OCI-LY7 (cell line): ENCODE measurements around the gene HSD17B1. TPM values are rescaled to one million over a fixed set of nuclear protein-coding genes. Genes with fewer than 3 reads are reported as not detected.
A peak's percentile ranks its signal among the peaks of the same experiment; 100 is the strongest.
"Not testable (repeated sequence)": the region's sequence is repeated elsewhere in the genome, so short reads cannot be mapped to it uniquely, and the experiment has no call there.

ENCODE experiments used
- Bru-seq: library from RNA; stranded (reverse); fragments of 400-500 nt; gene quantifications from one replicate; lab custom pipeline; 2021; lab: Mats Ljungman, UMichigan
- BruChase-seq, 2 experiments: library from RNA; stranded (reverse); fragments of 400-500 nt; gene quantifications; one replicate each; lab custom pipeline; 2021; lab: Mats Ljungman, UMichigan
- BruUV-seq: library from RNA; stranded (reverse); fragments of 400-500 nt; replicated peaks from 2 replicates; lab custom pipeline; 2021; lab: Mats Ljungman, UMichigan
- CTCF ChIA-PET: fragments of 300-600 bp; sonication (Branson Sonifier 250); formaldehyde crosslinking; loops from one replicate; lab custom pipeline; 2022; ENCODE audit warnings: antibody characterized with exemption; ENCODE audit not compliant: unreplicated experiment; lab: Charles Lee
- POLR2A ChIA-PET: fragments of 300-600 bp; sonication (Branson Sonifier 250); formaldehyde crosslinking; loops from one replicate; lab custom pipeline; 2022; ENCODE audit warnings: antibody characterized with exemption; lab: Charles Lee
- DNase-seq: peaks from one replicate; pipeline ENCODE4 v3.0.0-alpha.2; 2015; ENCODE audit warnings: low spot score
- H2AFZ ChIP-seq: fragments of 200-600 bp; sonication (generic), shearing (Covaris generic); 2 replicates; pipeline ENCODE4 v1.6.1; 2014; ENCODE audit warnings: mild to moderate bottlenecking, antibody characterized with exemption, low read length, moderate library complexity
- H3K27ac ChIP-seq: fragments of 200-600 bp; sonication (generic); 2 replicates; pipeline ENCODE4 v1.5.1; 2014; ENCODE audit warnings: mixed run types, low read depth, mild to moderate bottlenecking, moderate library complexity, low read length, inconsistent platforms; ENCODE audit not compliant: poor library complexity, severe bottlenecking
- H3K36me3 ChIP-seq: fragments of 200-600 bp; sonication (generic); 2 replicates; pipeline ENCODE4 v1.6.1; 2014; ENCODE audit warnings: mild to moderate bottlenecking, antibody characterized with exemption, low read length, moderate library complexity, mixed read lengths; ENCODE audit not compliant: insufficient read depth
- H3K4me1 ChIP-seq: fragments of 200-600 bp; sonication (generic); 2 replicates; pipeline ENCODE4 v1.5.1; 2014; ENCODE audit warnings: mild to moderate bottlenecking, low read length; ENCODE audit not compliant: insufficient read depth, poor library complexity, severe bottlenecking
- H3K4me2 ChIP-seq: fragments of 200-600 bp; sonication (generic); 2 replicates; pipeline ENCODE4 v1.6.1; 2014; ENCODE audit warnings: mild to moderate bottlenecking, low read length
- H3K4me3 ChIP-seq: fragments of 200-600 bp; sonication (generic); 2 replicates; pipeline ENCODE4 v1.5.1; 2014; ENCODE audit warnings: mild to moderate bottlenecking, low read depth, low read length; ENCODE audit not compliant: poor library complexity, severe bottlenecking
- H3K79me2 ChIP-seq: fragments of 200-600 bp; sonication (generic); 2 replicates; pipeline ENCODE4 v1.6.1; 2016; ENCODE audit warnings: low read depth, mild to moderate bottlenecking, low read length, moderate library complexity, mixed read lengths; ENCODE audit not compliant: insufficient read depth
- H3K9me2 ChIP-seq: fragments of 200-600 bp; sonication (generic); 2 replicates; pipeline ENCODE4 v1.6.1; 2016; ENCODE audit warnings: mild to moderate bottlenecking, low read length, mixed read lengths; ENCODE audit not compliant: insufficient read depth
- H3K9me3 ChIP-seq: fragments of 200-600 bp; sonication (generic); 2 replicates; pipeline ENCODE4 v1.6.1; 2014; ENCODE audit warnings: mild to moderate bottlenecking, mixed run types, low read length, mixed read lengths
- H4K20me1 ChIP-seq: fragments of 200-600 bp; sonication (generic); 2 replicates; pipeline ENCODE4 v1.6.1; 2014; ENCODE audit warnings: mild to moderate bottlenecking, antibody characterized with exemption, low read length, moderate library complexity, mixed read lengths; ENCODE audit not compliant: insufficient read depth
- CTCF ChIP-seq: fragments of 200-600 bp; sonication (generic); conservative IDR thresholded peaks from 2 replicates; pipeline ENCODE4 v1.5.1; 2014; ENCODE audit warnings: mild to moderate bottlenecking, antibody characterized with exemption, low read length, moderate library complexity, mixed read lengths
- EZH2phosphoT487 ChIP-seq: fragments of 200-600 bp; sonication (generic); IDR thresholded peaks from 2 replicates; pipeline ENCODE4 v1.6.1; 2018; ENCODE audit warnings: low read depth, borderline replicate concordance, mild to moderate bottlenecking, mixed run types, antibody characterized with exemption, low read length, moderate library complexity, mixed read lengths
- intact Hi-C: fragments of 100-400 bp; cut with micrococcal nuclease; formaldehyde crosslinking; loops from one replicate; pipeline ENCODE4 v1.10.0; 2022; ENCODE audit not compliant: unreplicated experiment
- long read RNA-seq: library from polyadenylated mRNA; stranded (forward); transcript quantifications from one replicate; pipeline ENCODE4 v2.0.0, GENCODE V29; 2022
- total RNA-seq, 2 experiments: library from RNA; depleted of rRNA in 1 of 2; stranded (reverse); fragments of >200 nt in 1 of 2; shearing (Covaris generic) in 1 of 2; gene quantifications; 2 replicates each; pipeline ENCODE4 v1.2.3, GENCODE V29; 2014 to 2022

HSD17B1 gene
- 1.1 and 2.5 TPM in 2 replicates for total RNA-seq (2014; rRNA removed; shearing (Covaris generic))
- total RNA-seq (2022), result 2.1 and 2.2 TPM in 2 replicates
- Bru-seq, nascent RNA, result percentile 28 among the genes with signal in this experiment
- BruChase-seq, experiment 1, labeled RNA remaining after a 6-hour chase, result percentile 44 among the genes with signal in this experiment
- percentile 31 among the genes with signal in this experiment for BruChase-seq, experiment 2, labeled RNA remaining after a 2-hour chase
- long read RNA-seq, partial matches to known transcripts, result 0 of 2 reads
- long read RNA-seq, other reads (novel, unspliced or antisense), result 2 of 2 reads

- Histone ChIP-seq H3K4me3 (peak within 1 kb of the TSS; percentile 87), H3K4me2 (peak within 1 kb of the TSS; percentile 86), H3K4me1 (peaks cover 29% of the 10 kb centered on the region)
- H2AFZ ChIP-seq, CTCF ChIA-PET, DNase-seq, H3K27ac ChIP-seq, POLR2A ChIA-PET, H3K9me2 ChIP-seq, H3K79me2 ChIP-seq, H3K36me3 ChIP-seq, H4K20me1 ChIP-seq, intact Hi-C loops, H3K9me3 ChIP-seq, BruUV-seq: not testable (repeated sequence)
These were observed at the start of gene HSD17B1 for GRCh38 chr17:42552736-42553135. Gene HSD17B1, plus strand, starts transcription at chr17:42552923. Its CDS starts 11 bp downstream, at chr17:42552934.

DNA sequence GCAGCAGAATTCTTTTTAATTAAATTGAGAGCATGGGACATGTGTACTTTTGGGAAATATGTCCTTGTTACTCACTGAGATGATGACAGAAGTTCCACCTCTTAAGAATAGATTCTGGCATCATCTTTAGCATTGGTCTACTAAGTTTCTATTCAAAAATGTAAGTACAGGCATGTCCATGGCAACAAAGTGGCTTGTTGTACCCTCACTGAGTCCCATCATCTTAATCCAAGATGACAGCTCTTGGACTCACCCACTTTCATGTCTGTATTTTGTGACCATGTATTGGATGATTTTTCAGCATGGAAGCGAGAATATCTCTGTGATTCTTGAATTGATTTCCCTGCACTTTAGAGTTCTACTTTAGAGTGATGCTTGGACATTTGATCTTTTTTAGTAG is 49.8 kb upstream of the HSD17B1 start:
- BruUV-seq, result no TSS peak
- no peaks in the 10 kb centered on the region for H3K9me3 ChIP-seq
- intact Hi-C loops, result no loop called here
- POLR2A ChIA-PET, result interaction anchor here (0.5 kb wide), 1 partner anchor 269 kb away, joined by 3 read pairs; no protein-coding TSS in a partner anchor
- peaks cover 36% of the 10 kb centered on the region for H3K36me3 ChIP-seq
- H3K27ac ChIP-seq, result no peak overlapping the region
- no peaks in the 10 kb centered on the region for H4K20me1 ChIP-seq
- H2AFZ ChIP-seq, result no peak overlapping the region
- no peak for TF ChIP-seq EZH2phosphoT487
- no peak for TF ChIP-seq CTCF
- no peaks in the 10 kb centered on the region for H3K9me2 ChIP-seq
- H3K4me1 ChIP-seq, result no peaks in the 10 kb centered on the region
- DNase-seq, result no peak
- H3K4me3 ChIP-seq, result no peak overlapping the region
- H3K4me2 ChIP-seq, result no peak overlapping the region
- no peaks in the 10 kb centered on the region for H3K79me2 ChIP-seq
- CTCF ChIA-PET, result no interaction called here

DNA sequence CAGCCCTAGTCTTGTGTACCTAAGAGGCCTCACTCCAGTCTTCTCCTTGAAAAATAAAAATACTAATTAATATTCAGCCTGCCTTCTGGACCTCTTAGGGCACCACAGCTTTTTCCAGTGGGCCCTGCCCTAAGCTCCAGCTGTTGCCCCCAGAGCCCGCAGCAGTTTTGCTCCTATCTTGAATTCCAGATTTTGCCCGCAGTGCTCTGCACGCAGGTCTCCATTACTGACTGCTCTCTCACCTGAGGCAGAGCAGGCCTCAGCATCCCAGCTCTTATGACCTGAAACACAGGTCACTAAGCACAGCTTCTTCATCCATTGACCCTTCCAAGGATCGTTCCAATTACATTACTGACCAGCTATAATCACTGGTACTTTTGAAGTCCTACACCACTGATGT is 45.1 kb upstream of the HSD17B1 start:
- Histone ChIP-seq H3K9me2 (no peaks in the 10 kb centered on the region), H3K27ac (no peak overlapping the region), H3K4me1 (no peaks in the 10 kb centered on the region), H3K36me3 (peaks cover 15% of the 10 kb centered on the region), H2AFZ (no peak overlapping the region), H3K9me3 (no peaks in the 10 kb centered on the region), H3K4me3 (no peak overlapping the region), H4K20me1 (no peaks in the 10 kb centered on the region), H3K4me2 (no peak overlapping the region), H3K79me2 (no peaks in the 10 kb centered on the region)
- ChIA-PET CTCF (no interaction called here), POLR2A (no interaction called here)
- TF ChIP-seq EZH2phosphoT487 (no peak), CTCF (no peak)
- intact Hi-C loops, result no loop called here
- no TSS peak for BruUV-seq
- DNase-seq, result no peak
